SK-N-SH (cell line): Measurements from ENCODE around the gene PMS2. TPM values are rescaled to one million over a fixed set of nuclear protein-coding genes. Genes with fewer than 3 reads are reported as not detected.
"Not testable (repeated sequence)": the region's sequence is repeated elsewhere in the genome, so short reads cannot be mapped to it uniquely, and the experiment has no call there.

Source experiments
- CTCF ChIA-PET: fragments of 300-600, 350-600 bp; formaldehyde crosslinking; extraction: SDS; loops from one replicate; lab custom pipeline; 2021; lab: Yijun Ruan, JAX
- POLR2A ChIA-PET: fragments of 350-600 bp; sonication (Branson Sonifier 250); formaldehyde crosslinking; extraction: SDS; loops from one replicate; lab custom pipeline; 2020; ENCODE audit warnings: antibody characterized with exemption, inconsistent platforms; lab: Yijun Ruan, JAX
- DNase-seq: peaks from one replicate; pipeline ENCODE4 v3.0.0; 2012
- H2AFZ ChIP-seq: fragments of 200-600 bp; sonication (generic); 2 replicates; pipeline ENCODE4 v1.8.1; 2016; ENCODE audit warnings: antibody characterized with exemption, mild to moderate bottlenecking, low read depth
- H3F3A ChIP-seq: fragments of 200-600 bp; sonication (generic); replicated peaks from 2 replicates; pipeline ENCODE3; 2016; ENCODE audit warnings: antibody characterized with exemption, mild to moderate bottlenecking; ENCODE audit not compliant: insufficient read depth
- H3K27ac ChIP-seq, 2 experiments: fragments of 200-500 bp in 1 of 2; fragments of 200-600 bp in 1 of 2; sonication (Bioruptor generic) in 1 of 2; sonication (generic), shearing (Covaris generic) in 1 of 2; 2 replicates each; pipeline versions ENCODE4 v1.5.1 to v1.6.1; 2014 to 2016; ENCODE audit warnings: low read depth in 2 of 2, inconsistent platforms in 1 of 2, low read length in 1 of 2, mild to moderate bottlenecking in 1 of 2, mixed read lengths in 1 of 2
- H3K27me3 ChIP-seq: fragments of 200-600 bp; sonication (generic), shearing (Covaris generic); 2 replicates; pipeline ENCODE4 v1.6.1; 2016; ENCODE audit warnings: mixed run types; ENCODE audit not compliant: insufficient read depth
- H3K36me3 ChIP-seq, 2 experiments: fragments of 200-500 bp in 1 of 2; fragments of 200-600 bp in 1 of 2; sonication (Bioruptor generic) in 1 of 2; sonication (generic) in 1 of 2; replicated peaks in 1 of 2; 2 replicates each; pipeline versions ENCODE3 to v1.5.1; 2014 to 2016; ENCODE audit warnings: low read length in 1 of 2, mild to moderate bottlenecking in 1 of 2; ENCODE audit not compliant: insufficient read depth in 2 of 2, control insufficient read depth in 1 of 2
- H3K4me1 ChIP-seq, 2 experiments: fragments of 200-500 bp in 1 of 2; fragments of 200-600 bp in 1 of 2; sonication (Bioruptor generic) in 1 of 2; sonication (generic), shearing (Covaris generic) in 1 of 2; 2 replicates each; pipeline versions ENCODE4 v1.5.1 to v1.6.1; 2014 to 2016; ENCODE audit warnings: low read depth in 1 of 2, low read length in 1 of 2, mixed run types in 1 of 2; ENCODE audit not compliant: insufficient read depth in 2 of 2, control insufficient read depth in 1 of 2
- H3K4me2 ChIP-seq: fragments of 200-600 bp; sonication (generic), shearing (Covaris generic); 2 replicates; pipeline ENCODE4 v1.6.1; 2017; ENCODE audit warnings: mixed run types
- H3K4me3 ChIP-seq, 2 experiments: fragments of 200-500 bp in 1 of 2; fragments of 200-600 bp in 1 of 2; sonication (Bioruptor generic) in 1 of 2; sonication (generic), shearing (Covaris generic) in 1 of 2; 2 replicates each; pipeline versions ENCODE4 v1.5.1 to v1.8.1; 2014 to 2016; ENCODE audit warnings: low read depth in 2 of 2, inconsistent platforms in 1 of 2, low read length in 1 of 2, mild to moderate bottlenecking in 1 of 2, mixed read lengths in 1 of 2, moderate library complexity in 1 of 2
- H3K79me2 ChIP-seq: fragments of 200-600 bp; sonication (generic); 2 replicates; pipeline ENCODE4 v1.8.1; 2017; ENCODE audit warnings: mild to moderate bottlenecking; ENCODE audit not compliant: insufficient read depth
- H3K9ac ChIP-seq: fragments of 200-600 bp; sonication (generic); 2 replicates; pipeline ENCODE4 v1.6.1; 2017; ENCODE audit warnings: mixed run types
- H3K9me2 ChIP-seq: fragments of 200-600 bp; sonication (generic); 2 replicates; pipeline ENCODE4 v1.6.1; 2017; ENCODE audit warnings: mixed run types
- H3K9me3 ChIP-seq: fragments of 200-600 bp; sonication (generic); 2 replicates; pipeline ENCODE4 v1.6.1; 2017; ENCODE audit warnings: mixed run types, mild to moderate bottlenecking, moderate library complexity
- H4K20me1 ChIP-seq: fragments of 200-600 bp; sonication (generic); 2 replicates; pipeline ENCODE4 v1.6.1; 2017; ENCODE audit warnings: mild to moderate bottlenecking, mixed run types; ENCODE audit not compliant: insufficient read depth
- CHD2 ChIP-seq: fragments of 150-350 bp; IDR thresholded peaks from 2 replicates; pipeline ENCODE4 v1.6.1; 2018; ENCODE audit warnings: low read length; ENCODE audit not compliant: partially characterized antibody
- EP300 ChIP-seq, 2 experiments: IDR thresholded peaks; 2 replicates each; pipeline versions ENCODE4 v1.4.0 to v1.6.1; 2012; ENCODE audit warnings: borderline replicate concordance in 1 of 2, low read depth in 1 of 2, low read length in 1 of 2
- EZH2phosphoT487 ChIP-seq: fragments of 200-600 bp; sonication (generic); IDR thresholded peaks from 2 replicates; pipeline ENCODE4 v1.6.1; 2017; ENCODE audit warnings: low read depth, mixed run types, mild to moderate bottlenecking, antibody characterized with exemption, moderate library complexity, borderline replicate concordance
- FOSL2 ChIP-seq: IDR thresholded peaks from 2 replicates; pipeline ENCODE4 v1.4.0; 2012; ENCODE audit warnings: low read depth, mild to moderate bottlenecking, moderate library complexity, borderline replicate concordance
- FOXM1 ChIP-seq: IDR thresholded peaks from 2 replicates; pipeline ENCODE4 v1.4.0; 2012; ENCODE audit warnings: low read depth, mild to moderate bottlenecking
- GATA2 ChIP-seq: sonication (generic); formaldehyde crosslinking; IDR thresholded peaks from 2 replicates; pipeline ENCODE4 v1.5.0; 2020; ENCODE audit warnings: mild to moderate bottlenecking, missing genetic modification reagents
- IRF3 ChIP-seq: fragments of 150-350 bp; IDR thresholded peaks from 2 replicates; pipeline ENCODE4 v1.6.1; 2016; ENCODE audit warnings: mild to moderate bottlenecking, low read depth, low read length
- JUND ChIP-seq: IDR thresholded peaks from 2 replicates; pipeline ENCODE4 v1.4.0; 2012
- MXI1 ChIP-seq: IDR thresholded peaks from 2 replicates; pipeline ENCODE4 v1.6.1; 2012; ENCODE audit warnings: mild to moderate bottlenecking, low read depth, low read length, improper control_type of control experiment
- POLR2AphosphoS5 ChIP-seq: IDR thresholded peaks from 2 replicates; pipeline ENCODE4 v1.6.1; 2012; ENCODE audit warnings: low read depth, low read length
- RCOR1 ChIP-seq: fragments of 150-350 bp; IDR thresholded peaks from 2 replicates; pipeline ENCODE4 v1.6.1; 2017; ENCODE audit warnings: antibody characterized with exemption, low read length
- TAF1 ChIP-seq: IDR thresholded peaks from 2 replicates; pipeline ENCODE4 v1.6.1; 2012; ENCODE audit warnings: low read depth, mild to moderate bottlenecking, low read length, moderate library complexity, borderline replicate concordance
- YY1 ChIP-seq: IDR thresholded peaks from 2 replicates; pipeline ENCODE4 v1.4.0; 2012; ENCODE audit warnings: low read depth, mild to moderate bottlenecking
- WGBS: methylation state at CpG from one replicate; pipeline ENCODE4 v1.1.6; 2017; ENCODE audit warnings: low lambda C conversion rate; 5-methylcytosine and 5-hydroxymethylcytosine counted together
- polyA plus RNA-seq, 3 experiments: library from polyadenylated mRNA; depleted of rRNA; stranded (reverse); fragments of >200 nt; gene quantifications; 2 replicates each; pipeline ENCODE4 v1.2.3, GENCODE V29; 2012
- TF ChIP-seq, protein P1 (sequence below): fragments of 150-350 bp; IDR thresholded peaks from 2 replicates; pipeline ENCODE4 v1.6.1; 2017; ENCODE audit warnings: antibody characterized with exemption, low read length, low read depth, borderline replicate concordance

PMS2 gene
- polyA plus RNA-seq, 1 of the 3 experiments (the other 2 are of a cell fraction): 9.6 TPM

GRCh38 chr7:6011541-6011940 is 2.7 kb upstream of the PMS2 start:
- H3K4me3 ChIP-seq: no peak overlapping the region
- H4K20me1 ChIP-seq: no peaks in the 10 kb centered on the region
- 0 out of 2 replicates have a peak overlapping the region, but pooled peaks have one; percentile 73 for H3K4me2 ChIP-seq
- no peak overlapping the region for H3K27ac ChIP-seq
- POLR2A ChIA-PET: no interaction called here
- CTCF ChIA-PET: interaction anchor here (0.6 to 1.8 kb wide), 3 partner anchors 14 to 338 kb away, joined by 3 to 4 read pairs (median 3); no protein-coding TSS in a partner anchor
- no peak for TF ChIP-seq MXI1
- TF ChIP-seq FOSL2: no peak
- TF ChIP-seq, protein P1, sequence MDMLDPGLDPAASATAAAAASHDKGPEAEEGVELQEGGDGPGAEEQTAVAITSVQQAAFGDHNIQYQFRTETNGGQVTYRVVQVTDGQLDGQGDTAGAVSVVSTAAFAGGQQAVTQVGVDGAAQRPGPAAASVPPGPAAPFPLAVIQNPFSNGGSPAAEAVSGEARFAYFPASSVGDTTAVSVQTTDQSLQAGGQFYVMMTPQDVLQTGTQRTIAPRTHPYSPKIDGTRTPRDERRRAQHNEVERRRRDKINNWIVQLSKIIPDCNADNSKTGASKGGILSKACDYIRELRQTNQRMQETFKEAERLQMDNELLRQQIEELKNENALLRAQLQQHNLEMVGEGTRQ: no peak
- TF ChIP-seq JUND: no peak
- no peak for TF ChIP-seq EZH2phosphoT487
- no peak for TF ChIP-seq POLR2AphosphoS5
- TF ChIP-seq IRF3: no peak
- TF ChIP-seq EP300 (IDR thresholded peaks at IDR 0.05; ENCODE audit: borderline replicate concordance in 1 of 2, low read depth in 1 of 2, low read length in 1 of 2): no peak
- TF ChIP-seq TAF1: no peak
- TF ChIP-seq RCOR1: no peak
- TF ChIP-seq FOXM1: no peak
- TF ChIP-seq GATA2 (CRISPR knock-in tag): no peak
- no peak for TF ChIP-seq YY1
- TF ChIP-seq CHD2: no peak
- no peaks in the 10 kb centered on the region for H3K9me3 ChIP-seq
- 94% methylated on average over 2 of the region's 2 CpGs for WGBS
- peaks cover 3 to 21% of the 10 kb centered on the region in 2 experiments; a peak in 3 of 4 replicates for H3K4me1 ChIP-seq
- no peak overlapping the region for H2AFZ ChIP-seq
- H3K79me2 ChIP-seq: peaks cover 84% of the 10 kb centered on the region
- H3K36me3 ChIP-seq: peaks cover 12 to 40% of the 10 kb centered on the region in 2 experiments
- H3F3A ChIP-seq: peaks cover 4% of the 10 kb centered on the region
- no peaks in the 10 kb centered on the region for H3K27me3 ChIP-seq
- H3K9ac ChIP-seq: no peak overlapping the region
- H3K9me2 ChIP-seq: no peaks in the 10 kb centered on the region
- DNase-seq: no peak

GRCh38 chr7:6010370-6010769 is 1.5 kb upstream of the PMS2 start:
- H3K27me3 ChIP-seq, H3K9me3 ChIP-seq, H3K27ac ChIP-seq, H2AFZ ChIP-seq, H3F3A ChIP-seq, DNase-seq, H3K9me2 ChIP-seq, H4K20me1 ChIP-seq: not testable (repeated sequence)
- H3K4me3 ChIP-seq: peak overlapping the region; percentile 57 to 68
- POLR2A ChIA-PET: interaction anchor here (0.7 kb wide), 1 partner anchor 328 kb away, joined by 4 read pairs; no protein-coding TSS in a partner anchor
- H3K4me2 ChIP-seq: peak overlapping the region; percentile 73
- H3K79me2 ChIP-seq: peaks cover 91% of the 10 kb centered on the region
- H3K36me3 ChIP-seq: peaks cover 7 to 41% of the 10 kb centered on the region in 2 experiments
- CTCF ChIA-PET: interaction anchor here (4.3 kb wide), 1 partner anchor 14 kb away, joined by 33 read pairs; no protein-coding TSS in a partner anchor
- H3K4me1 ChIP-seq: peaks cover 3 to 12% of the 10 kb centered on the region in 2 experiments; a peak in 1 of 4 replicates
- H3K9ac ChIP-seq: peak overlapping the region; percentile 95
- 94% methylated on average over 8 of the region's 8 CpGs for WGBS

- not testable (repeated sequence) for H2AFZ ChIP-seq, DNase-seq, H3K27me3 ChIP-seq, H3K9me3 ChIP-seq, H4K20me1 ChIP-seq, H3K4me1 ChIP-seq, H3K9me2 ChIP-seq, H3F3A ChIP-seq
- H3K79me2 ChIP-seq: peaks cover 73% of the 10 kb centered on the region
- POLR2A ChIA-PET: interaction anchor here (1.1 to 2.1 kb wide), 4 partner anchors 11 to 325 kb away, joined by 3 to 8 read pairs (median 3); no protein-coding TSS in a partner anchor
- WGBS: 48% methylated on average over 27 of the region's 27 CpGs
- peak overlapping the region; percentile 68 to 96 for H3K4me3 ChIP-seq
- H3K4me2 ChIP-seq: peak overlapping the region; percentile 95
- peak overlapping the region; percentile 95 for H3K9ac ChIP-seq
- CTCF ChIA-PET: interaction anchor here (0.6 to 4.3 kb wide), 5 partner anchors 9 to 152 kb away, joined by 3 to 33 read pairs (median 4); no protein-coding TSS in a partner anchor
- peak overlapping the region; percentile 76 to 83 for H3K27ac ChIP-seq
- H3K36me3 ChIP-seq: peaks cover 11 to 42% of the 10 kb centered on the region in 2 experiments
Measured at GRCh38 chr7:6007835-6008590, 836 bp downstream of the PMS2 start.
